Measurements from ENCODE around the gene WSCD2.

Gene WSCD2

GRCh38 chr12:108167974-108168373, 38.9 kb downstream of the WSCD2 start:
- DNase-seq = no peak

- no peak for DNase-seq
These were observed 40.6 kb downstream of the WSCD2 start for GRCh38 chr12:108169708-108170107.

GRCh38 chr12:108170164-108170563, 41.1 kb downstream of the WSCD2 start:
- no peak for DNase-seq

GRCh38 chr12:108172033-108172432, 42.9 kb downstream of the WSCD2 start:
- no peak for DNase-seq

GRCh38 chr12:108173160-108173559, 44.1 kb downstream of the WSCD2 start:
- DNase-seq = no peak

- no peak for DNase-seq
These were observed 44.8 kb downstream of the WSCD2 start for GRCh38 chr12:108173892-108174291.

GRCh38 chr12:108174641-108175040, 45.6 kb downstream of the WSCD2 start:
- DNase-seq = no peak

GRCh38 chr12:108175310-108175709, 46.2 kb downstream of the WSCD2 start:
- no peak for DNase-seq

- DNase-seq = no peak
These were observed 47.2 kb downstream of the WSCD2 start for GRCh38 chr12:108176292-108176691.

GRCh38 chr12:108177131-108177530, 48.0 kb downstream of the WSCD2 start:
- no peak for DNase-seq

- no peak for DNase-seq
These were observed 50.2 kb downstream of the WSCD2 start for GRCh38 chr12:108179305-108179704.

GRCh38 chr12:108180255-108181094, 51.4 kb downstream of the WSCD2 start:
- DNase-seq = no peak

GRCh38 chr12:108181095-108181454, 52.0 kb downstream of the WSCD2 start:
- no peak for DNase-seq

GRCh38 chr12:108182096-108182495, 53.0 kb downstream of the WSCD2 start:
- DNase-seq = no peak

- DNase-seq = no peak
These were observed 55.9 kb downstream of the WSCD2 start for GRCh38 chr12:108185002-108185401.

GRCh38 chr12:108187831-108188230, 58.7 kb downstream of the WSCD2 start:
- DNase-seq = no peak

- DNase-seq = no peak
These were observed 61.4 kb downstream of the WSCD2 start for GRCh38 chr12:108190529-108190928.

- DNase-seq = no peak
These were observed 62.0 kb downstream of the WSCD2 start for GRCh38 chr12:108191086-108191485.

GRCh38 chr12:108191938-108192337, 62.9 kb downstream of the WSCD2 start:
- DNase-seq = no peak

GRCh38 chr12:108193493-108193892, 64.4 kb downstream of the WSCD2 start:
- DNase-seq = no peak

- no peak for DNase-seq
These were observed 64.8 kb downstream of the WSCD2 start for GRCh38 chr12:108193917-108194316.

GRCh38 chr12:108194585-108194984, 65.5 kb downstream of the WSCD2 start:
- no peak for DNase-seq

GRCh38 chr12:108196319-108196718, 67.2 kb downstream of the WSCD2 start:
- DNase-seq = no peak

- DNase-seq = no peak
These were observed 67.8 kb downstream of the WSCD2 start for GRCh38 chr12:108196921-108197320.

GRCh38 chr12:108198043-108198442, 69.0 kb downstream of the WSCD2 start:
- DNase-seq = no peak

Measured in stimulated activated CD4-positive, alpha-beta T cell treated with anti-CD3 and anti-CD28 coated beads, Interleukin-4, amount 100 ng/mL, for 1 hour (primary cell).